ENCODE measurements around the gene CCSAP. TPM values are rescaled to one million over a fixed set of nuclear protein-coding genes. Genes with fewer than 3 reads are reported as not detected.

Gene CCSAP
- total and polyA plus RNA-seq, 10 of the 15 experiments (the other 5 are each of a cell fraction or from before 2014, with no cell fraction given) = 0.75 to 3.4 (median 2.8) TPM

- Histone ChIP-seq H3K4me3 (no peak overlapping the region), H4K20me1 (ENCODE audit: control insufficient read depth, insufficient read depth) (no peaks in the 10 kb centered on the region), H3K9me3 (replicated peaks; ENCODE audit: control insufficient read depth, insufficient read depth, low read length) (no peaks in the 10 kb centered on the region), H3K4me2 (ENCODE audit: control insufficient read depth, insufficient read depth) (no peak overlapping the region), H3K4me1 (ENCODE audit: control insufficient read depth, insufficient read depth, low read length) (no peaks in the 10 kb centered on the region), H3K9ac (ENCODE audit: control insufficient read depth, insufficient read depth, low read length) (no peak overlapping the region), H2AFZ (ENCODE audit: control insufficient read depth, low read depth, low read length) (no peak overlapping the region), H3K27ac (ENCODE audit: control insufficient read depth, insufficient read depth) (no peak overlapping the region), H3K36me3 (ENCODE audit: control insufficient read depth in 2 of 2, insufficient read depth in 2 of 2, low read length in 1 of 2) (peaks cover 0 to 5% of the 10 kb centered on the region in 2 experiments; a peak in 1 of 4 replicates), H3K79me2 (ENCODE audit: control insufficient read depth, insufficient read depth, low read length) (no peaks in the 10 kb centered on the region), H3K27me3 (replicated peaks in 1 of 2; ENCODE audit: control insufficient read depth in 2 of 2, insufficient read depth in 2 of 2, low read length in 1 of 2) (no peaks in the 10 kb centered on the region)
- ATAC-seq = no peak
- RAD21 ChIA-PET (ENCODE audit: unreplicated experiment) = interaction anchor here (1.4 kb wide), 1 partner anchor 183 kb away, joined by 3 read pairs; no protein-coding TSS in a partner anchor
- TF ChIP-seq NFYA (IDR thresholded peaks at IDR 0.05; ENCODE audit: borderline replicate concordance, low read depth, low read length) (no peak), TCF7 (IDR thresholded peaks at IDR 0.05; ENCODE audit: borderline replicate concordance) (no peak), NKRF (conservative IDR thresholded peaks at IDR 0.05) (no peak), TCF3 (IDR thresholded peaks at IDR 0.05; ENCODE audit: borderline replicate concordance, insufficient read depth, low read depth, low read length) (no peak), E4F1 (IDR thresholded peaks at IDR 0.05; ENCODE audit: borderline replicate concordance, partially characterized antibody) (no peak), ZBTB11 (CRISPR knock-in tag; IDR thresholded peaks at IDR 0.05) (no peak), SRF (IDR thresholded peaks at IDR 0.05; ENCODE audit: low read depth in 2 of 2, low read length in 2 of 2) (no peak)
- 94% methylated on average over 5 of the region's 5 CpGs for WGBS (ENCODE audit: insufficient coverage, insufficient replicate concordance, low lambda C conversion rate, missing lambda C conversion rate)
- CTCF ChIA-PET = interaction anchor here (0.6 to 1.0 kb wide), 3 partner anchors 30 to 306 kb away, joined by 3 read pairs; no protein-coding TSS in a partner anchor
- no peak for FAIRE-seq
- SMC1A ChIA-PET (ENCODE audit: uncharacterized antibody, unreplicated experiment) = interaction anchor here (1.1 kb wide), 1 partner anchor 15 kb away, joined by 3 read pairs; no protein-coding TSS in a partner anchor
- BruUV-seq (replicated peaks) = no TSS peak
- in situ Hi-C loops (cut with MboI) = no loop called here
- POLR2A ChIA-PET = no interaction called here
- intact Hi-C loops (cut with micrococcal nuclease; ENCODE audit: unreplicated experiment) = no loop called here
- no peak for DNase-seq (ENCODE audit: low read depth, low spot score)
Measured at GRCh38 chr1:229298887-229299503, 43.9 kb downstream of the CCSAP start.

All from GM12878 (cell line).